K562 (cell line): ENCODE results near the gene MAP3K12. TPM values are rescaled to one million over a fixed set of nuclear protein-coding genes. Genes with fewer than 3 reads are reported as not detected.

Experiments used
- ADNP ChIP-seq: fragments of 200-800 bp; sonication (Bioruptor generic); IDR thresholded peaks from 2 replicates; pipeline ENCODE4 v1.6.1; 2016; ENCODE audit warnings: missing genetic modification characterization, missing compliant biosample characterization
- BRF1 ChIP-seq: IDR thresholded peaks from 3 replicates; pipeline ENCODE4 v1.6.1; 2011; ENCODE audit warnings: borderline replicate concordance, mild to moderate bottlenecking; ENCODE audit not compliant: insufficient read length; ENCODE audit errors: extremely low read depth
- DEAF1 ChIP-seq: fragments of 450-650 bp; formaldehyde crosslinking; IDR thresholded peaks from 2 replicates; pipeline ENCODE4 v1.4.0; 2020; ENCODE audit warnings: mild to moderate bottlenecking, moderate library complexity
- FOSL1 ChIP-seq: fragments of 200-800 bp; sonication (Bioruptor generic); conservative IDR thresholded peaks from 2 replicates; pipeline ENCODE4 v1.6.1; 2016; ENCODE audit warnings: missing genetic modification characterization, missing compliant biosample characterization
- KLF16 ChIP-seq: IDR thresholded peaks from 2 replicates; pipeline ENCODE4 v1.6.1; 2016; ENCODE audit warnings: antibody characterized with exemption
- MCM3 ChIP-seq: fragments of 450-650 bp; IDR thresholded peaks from 2 replicates; pipeline ENCODE4 v1.6.1; 2016
- MXI1 ChIP-seq: IDR thresholded peaks from 2 replicates; pipeline ENCODE4 v1.6.1; 2011; ENCODE audit warnings: low read depth, mild to moderate bottlenecking, improper control_type of control experiment, low read length
- POLR2A ChIP-seq: fragments of 450-650 bp; conservative IDR thresholded peaks from 2 replicates; pipeline ENCODE4 v1.6.1; 2016
- POLR2AphosphoS5 ChIP-seq: IDR thresholded peaks from 2 replicates; pipeline ENCODE4 v1.6.1; 2011; ENCODE audit warnings: mild to moderate bottlenecking, low read depth, low read length, moderate library complexity; ENCODE audit not compliant: control insufficient read depth, insufficient read depth
- PURB ChIP-seq: sonication (generic); formaldehyde crosslinking; IDR thresholded peaks from 2 replicates; pipeline ENCODE4 v1.9.0; 2021; ENCODE audit warnings: low read depth, mild to moderate bottlenecking, missing genetic modification reagents
- RBBP5 ChIP-seq: fragments of 200-600 bp; sonication (generic); IDR thresholded peaks from 2 replicates; pipeline ENCODE4 v1.6.1; 2012; ENCODE audit warnings: borderline replicate concordance, mild to moderate bottlenecking, low read length, control low read depth, inconsistent platforms; ENCODE audit not compliant: insufficient read depth, poor library complexity, severe bottlenecking
- SP1 ChIP-seq: sonication (generic); formaldehyde crosslinking; IDR thresholded peaks from 2 replicates; pipeline ENCODE4 v1.8.1; 2022; ENCODE audit warnings: mild to moderate bottlenecking, missing genetic modification reagents
- XRCC5 ChIP-seq: fragments of 200-400 bp; formaldehyde crosslinking; IDR thresholded peaks from 2 replicates; pipeline ENCODE4 v1.6.1; 2017; ENCODE audit warnings: low read depth, mild to moderate bottlenecking, low read length
- ZFP36 ChIP-seq: fragments of 150-350 bp; IDR thresholded peaks from 2 replicates; pipeline ENCODE4 v1.6.1; 2018; ENCODE audit warnings: low read length, low read depth; ENCODE audit not compliant: partially characterized antibody
- polyA plus RNA-seq, 8 experiments: library from polyadenylated mRNA; depleted of rRNA in 4 of 8; stranded (reverse) in 5 of 8; unstranded in 3 of 8; fragments of >200 nt; fragmentation: Nextera tagmentation in 2 of 8; fragmentation: Illumina TruSeq in 1 of 8; extraction: Ambion mirVana in 2 of 8; extraction: Trizol in 1 of 8; gene quantifications; 2 replicates each; pipeline versions ENCODE4 v1.2.1 to v1.2.3, GENCODE V29; 2011 to 2014; ENCODE audit warnings: inconsistent platforms in 1 of 8, missing spikeins in 1 of 8
- total RNA-seq, 7 experiments: library from RNA; depleted of rRNA in 6 of 7; stranded (reverse); fragments of >200 nt in 6 of 7; fragmentation: Illumina TruSeq in 2 of 7; extraction: Trizol in 2 of 7; gene quantifications; 2 replicates each; pipeline versions ENCODE4 v1.2.1 to v1.2.3, GENCODE V29; 2011 to 2021; ENCODE audit warnings: low replicate concordance in 1 of 7
- TF ChIP-seq, protein P1 (sequence below): fragments of 250-450 bp; sonication (Bioruptor Pico); IDR thresholded peaks from 2 replicates; pipeline ENCODE4 v1.9.0; 2021; ENCODE audit warnings: mild to moderate bottlenecking, inconsistent platforms
- TF ChIP-seq, protein P2 (sequence below): fragments of 250-450 bp; sonication (Bioruptor Pico); IDR thresholded peaks from 2 replicates; pipeline ENCODE4 v1.6.1; 2021; ENCODE audit warnings: mild to moderate bottlenecking
- TF ChIP-seq, protein P3 (sequence below): fragments of 250-450 bp; sonication (Bioruptor Pico); IDR thresholded peaks from 2 replicates; pipeline ENCODE4 v1.4.0; 2020
- TF ChIP-seq, protein P4 (sequence below): fragments of 450-650 bp; IDR thresholded peaks from one replicate; pipeline ENCODE4 v1.6.1; 2018; ENCODE audit warnings: mild to moderate bottlenecking, moderate library complexity; ENCODE audit not compliant: partially characterized antibody

Gene MAP3K12
- total and polyA plus RNA-seq, 9 of the 15 experiments (the other 6 are each of a cell fraction or from before 2014, with no cell fraction given): 0.10 to 2.4 (median 1.6) TPM

DNA sequence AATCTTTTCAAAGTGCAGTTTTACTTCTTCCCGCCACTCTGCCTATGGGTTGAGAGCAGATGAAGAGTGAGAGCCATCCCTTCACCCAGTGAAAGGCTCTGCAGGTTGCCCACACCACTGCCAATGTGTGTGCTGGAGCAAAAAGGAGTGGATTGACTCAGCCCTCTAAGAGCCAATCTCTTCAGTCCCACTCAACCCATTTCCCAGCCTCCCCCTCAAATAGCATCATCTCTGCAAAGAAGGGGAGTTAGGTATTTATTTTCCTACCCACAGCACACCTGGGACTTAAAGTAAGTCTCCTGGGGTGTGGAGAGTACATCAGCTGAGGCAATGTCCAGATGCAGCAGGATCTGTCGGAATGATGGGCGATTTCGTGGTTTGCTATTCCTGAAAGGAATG lies 15.3 kb downstream of the MAP3K12 start (continued):
- TF ChIP-seq, protein P1, sequence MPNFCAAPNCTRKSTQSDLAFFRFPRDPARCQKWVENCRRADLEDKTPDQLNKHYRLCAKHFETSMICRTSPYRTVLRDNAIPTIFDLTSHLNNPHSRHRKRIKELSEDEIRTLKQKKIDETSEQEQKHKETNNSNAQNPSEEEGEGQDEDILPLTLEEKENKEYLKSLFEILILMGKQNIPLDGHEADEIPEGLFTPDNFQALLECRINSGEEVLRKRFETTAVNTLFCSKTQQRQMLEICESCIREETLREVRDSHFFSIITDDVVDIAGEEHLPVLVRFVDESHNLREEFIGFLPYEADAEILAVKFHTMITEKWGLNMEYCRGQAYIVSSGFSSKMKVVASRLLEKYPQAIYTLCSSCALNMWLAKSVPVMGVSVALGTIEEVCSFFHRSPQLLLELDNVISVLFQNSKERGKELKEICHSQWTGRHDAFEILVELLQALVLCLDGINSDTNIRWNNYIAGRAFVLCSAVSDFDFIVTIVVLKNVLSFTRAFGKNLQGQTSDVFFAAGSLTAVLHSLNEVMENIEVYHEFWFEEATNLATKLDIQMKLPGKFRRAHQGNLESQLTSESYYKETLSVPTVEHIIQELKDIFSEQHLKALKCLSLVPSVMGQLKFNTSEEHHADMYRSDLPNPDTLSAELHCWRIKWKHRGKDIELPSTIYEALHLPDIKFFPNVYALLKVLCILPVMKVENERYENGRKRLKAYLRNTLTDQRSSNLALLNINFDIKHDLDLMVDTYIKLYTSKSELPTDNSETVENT (CRISPR knock-in tag): no peak
- TF ChIP-seq PURB (CRISPR knock-in tag) (no peak), FOSL1 (no peak), DEAF1 (CRISPR knock-in tag) (no peak), MCM3 (no peak), POLR2AphosphoS5 (peak; percentile 9; the same call in 1 of the 2 replicates), BRF1 (no peak), ADNP (tag) (no peak), POLR2A (0 out of 2 replicates have a peak, but pooled peaks have one; percentile 5), SP1 (CRISPR knock-in tag) (peak; percentile 22; the same call in 1 of the 2 replicates), MXI1 (no peak), KLF16 (no peak), ZFP36 (no peak), XRCC5 (no peak), RBBP5 (no peak)
- TF ChIP-seq, protein P2, sequence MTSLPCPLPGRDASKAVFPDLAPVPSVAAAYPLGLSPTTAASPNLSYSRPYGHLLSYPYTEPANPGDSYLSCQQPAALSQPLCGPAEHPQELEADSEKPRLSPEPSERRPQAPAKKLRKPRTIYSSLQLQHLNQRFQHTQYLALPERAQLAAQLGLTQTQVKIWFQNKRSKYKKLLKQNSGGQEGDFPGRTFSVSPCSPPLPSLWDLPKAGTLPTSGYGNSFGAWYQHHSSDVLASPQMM: no peak
- TF ChIP-seq, protein P3, sequence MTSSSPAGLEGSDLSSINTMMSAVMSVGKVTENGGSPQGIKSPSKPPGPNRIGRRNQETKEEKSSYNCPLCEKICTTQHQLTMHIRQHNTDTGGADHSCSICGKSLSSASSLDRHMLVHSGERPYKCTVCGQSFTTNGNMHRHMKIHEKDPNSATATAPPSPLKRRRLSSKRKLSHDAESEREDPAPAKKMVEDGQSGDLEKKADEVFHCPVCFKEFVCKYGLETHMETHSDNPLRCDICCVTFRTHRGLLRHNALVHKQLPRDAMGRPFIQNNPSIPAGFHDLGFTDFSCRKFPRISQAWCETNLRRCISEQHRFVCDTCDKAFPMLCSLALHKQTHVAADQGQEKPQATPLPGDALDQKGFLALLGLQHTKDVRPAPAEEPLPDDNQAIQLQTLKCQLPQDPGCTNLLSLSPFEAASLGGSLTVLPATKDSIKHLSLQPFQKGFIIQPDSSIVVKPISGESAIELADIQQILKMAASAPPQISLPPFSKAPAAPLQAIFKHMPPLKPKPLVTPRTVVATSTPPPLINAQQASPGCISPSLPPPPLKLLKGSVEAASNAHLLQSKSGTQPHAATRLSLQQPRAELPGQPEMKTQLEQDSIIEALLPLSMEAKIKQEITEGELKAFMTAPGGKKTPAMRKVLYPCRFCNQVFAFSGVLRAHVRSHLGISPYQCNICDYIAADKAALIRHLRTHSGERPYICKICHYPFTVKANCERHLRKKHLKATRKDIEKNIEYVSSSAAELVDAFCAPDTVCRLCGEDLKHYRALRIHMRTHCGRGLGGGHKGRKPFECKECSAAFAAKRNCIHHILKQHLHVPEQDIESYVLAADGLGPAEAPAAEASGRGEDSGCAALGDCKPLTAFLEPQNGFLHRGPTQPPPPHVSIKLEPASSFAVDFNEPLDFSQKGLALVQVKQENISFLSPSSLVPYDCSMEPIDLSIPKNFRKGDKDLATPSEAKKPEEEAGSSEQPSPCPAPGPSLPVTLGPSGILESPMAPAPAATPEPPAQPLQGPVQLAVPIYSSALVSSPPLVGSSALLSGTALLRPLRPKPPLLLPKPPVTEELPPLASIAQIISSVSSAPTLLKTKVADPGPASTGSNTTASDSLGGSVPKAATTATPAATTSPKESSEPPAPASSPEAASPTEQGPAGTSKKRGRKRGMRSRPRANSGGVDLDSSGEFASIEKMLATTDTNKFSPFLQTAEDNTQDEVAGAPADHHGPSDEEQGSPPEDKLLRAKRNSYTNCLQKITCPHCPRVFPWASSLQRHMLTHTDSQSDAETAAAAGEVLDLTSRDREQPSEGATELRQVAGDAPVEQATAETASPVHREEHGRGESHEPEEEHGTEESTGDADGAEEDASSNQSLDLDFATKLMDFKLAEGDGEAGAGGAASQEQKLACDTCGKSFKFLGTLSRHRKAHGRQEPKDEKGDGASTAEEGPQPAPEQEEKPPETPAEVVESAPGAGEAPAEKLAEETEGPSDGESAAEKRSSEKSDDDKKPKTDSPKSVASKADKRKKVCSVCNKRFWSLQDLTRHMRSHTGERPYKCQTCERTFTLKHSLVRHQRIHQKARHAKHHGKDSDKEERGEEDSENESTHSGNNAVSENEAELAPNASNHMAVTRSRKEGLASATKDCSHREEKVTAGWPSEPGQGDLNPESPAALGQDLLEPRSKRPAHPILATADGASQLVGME (CRISPR knock-in tag): no peak
- TF ChIP-seq, protein P4, sequence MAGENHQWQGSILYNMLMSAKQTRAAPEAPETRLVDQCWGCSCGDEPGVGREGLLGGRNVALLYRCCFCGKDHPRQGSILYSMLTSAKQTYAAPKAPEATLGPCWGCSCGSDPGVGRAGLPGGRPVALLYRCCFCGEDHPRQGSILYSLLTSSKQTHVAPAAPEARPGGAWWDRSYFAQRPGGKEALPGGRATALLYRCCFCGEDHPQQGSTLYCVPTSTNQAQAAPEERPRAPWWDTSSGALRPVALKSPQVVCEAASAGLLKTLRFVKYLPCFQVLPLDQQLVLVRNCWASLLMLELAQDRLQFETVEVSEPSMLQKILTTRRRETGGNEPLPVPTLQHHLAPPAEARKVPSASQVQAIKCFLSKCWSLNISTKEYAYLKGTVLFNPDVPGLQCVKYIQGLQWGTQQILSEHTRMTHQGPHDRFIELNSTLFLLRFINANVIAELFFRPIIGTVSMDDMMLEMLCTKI: no peak
